Neural progenitor cell (in vitro differentiated cells): Measurements from ENCODE around the gene VOPP1. TPM values are rescaled to one million over a fixed set of nuclear protein-coding genes. Genes with fewer than 3 reads are reported as not detected.

Source experiments
- DNase-seq: peaks from one replicate; pipeline ENCODE4 v3.0.0-alpha.2; 2016; ENCODE audit warnings: low spot score
- H2AFZ ChIP-seq: fragments of 200-600 bp; sonication (generic); replicated peaks from 2 replicates; pipeline ENCODE4 v1.6.1; 2016; ENCODE audit warnings: antibody characterized with exemption
- H3F3A ChIP-seq: fragments of 200-600 bp; sonication (generic); 2 replicates; pipeline ENCODE4 v1.6.1; 2016; ENCODE audit warnings: antibody characterized with exemption, low read depth
- H3K27ac ChIP-seq: fragments of 200-600 bp; sonication (generic); 2 replicates; pipeline ENCODE4 v1.5.1; 2016; ENCODE audit warnings: mild to moderate bottlenecking
- H3K27me3 ChIP-seq: fragments of 200-600 bp; sonication (generic); 2 replicates; pipeline ENCODE4 v1.6.1; 2016; ENCODE audit warnings: mild to moderate bottlenecking, moderate library complexity
- H3K36me3 ChIP-seq: fragments of 200-600 bp; sonication (generic); 2 replicates; pipeline ENCODE4 v1.5.1; 2016
- H3K4me1 ChIP-seq: fragments of 200-600 bp; sonication (generic); 2 replicates; pipeline ENCODE4 v1.6.1; 2016; ENCODE audit warnings: mixed run types
- H3K4me2 ChIP-seq: fragments of 200-600 bp; sonication (generic); 2 replicates; pipeline ENCODE4 v1.6.1; 2016
- H3K4me3 ChIP-seq: fragments of 200-600 bp; sonication (generic); 2 replicates; pipeline ENCODE4 v1.5.1; 2016
- H3K79me2 ChIP-seq: fragments of 200-600 bp; sonication (generic); 2 replicates; pipeline ENCODE4 v1.6.1; 2016; ENCODE audit warnings: low read depth
- H3K9ac ChIP-seq: fragments of 200-600 bp; sonication (generic); 2 replicates; pipeline ENCODE4 v1.6.1; 2016
- H3K9me3 ChIP-seq: fragments of 200-600 bp; sonication (generic); 2 replicates; pipeline ENCODE4 v1.5.1; 2016; ENCODE audit warnings: low read depth
- H4K20me1 ChIP-seq: fragments of 200-600 bp; sonication (generic); 2 replicates; pipeline ENCODE4 v1.6.1; 2016; ENCODE audit warnings: low read depth
- H3K27ac Mint-ChIP-seq: 3 replicates; pipeline ENCODE4 v1.8.0; 2021; ENCODE audit warnings: mixed read lengths
- H3K27me3 Mint-ChIP-seq: 2 replicates; pipeline ENCODE4 v1.8.0; 2022; ENCODE audit warnings: low read depth, mild to moderate bottlenecking, inconsistent platforms, moderate library complexity, mixed read lengths; ENCODE audit not compliant: insufficient read depth
- H3K36me3 Mint-ChIP-seq: 3 replicates; pipeline ENCODE4 v1.8.0; 2021; ENCODE audit warnings: mixed read lengths
- H3K4me1 Mint-ChIP-seq: 3 replicates; pipeline ENCODE4 v1.8.0; 2021; ENCODE audit warnings: mixed read lengths
- H3K4me3 Mint-ChIP-seq: 3 replicates; pipeline ENCODE4 v1.8.0; 2021; ENCODE audit warnings: mild to moderate bottlenecking, moderate library complexity, mixed read lengths
- H3K9me3 Mint-ChIP-seq: 3 replicates; pipeline ENCODE4 v1.8.0; 2020; ENCODE audit warnings: mixed read lengths
- EZH2 ChIP-seq: fragments of 200-600 bp; sonication (generic); IDR thresholded peaks from 2 replicates; pipeline ENCODE4 v1.6.1; 2017; ENCODE audit warnings: antibody characterized with exemption, mild to moderate bottlenecking, moderate library complexity
- EZH2phosphoT487 ChIP-seq: fragments of 200-600 bp; sonication (generic); IDR thresholded peaks from 2 replicates; pipeline ENCODE4 v1.6.1; 2017; ENCODE audit warnings: antibody characterized with exemption
- total RNA-seq: library from RNA; depleted of rRNA; stranded (reverse); fragments of >200 nt; gene quantifications from 2 replicates; pipeline ENCODE4 v1.2.3, GENCODE V29; 2015; ENCODE audit warnings: low replicate concordance
- TF ChIP-seq, protein P1 (sequence below): fragments of 200-600 bp; sonication (generic); IDR thresholded peaks from 2 replicates; pipeline ENCODE4 v1.5.1; 2017; ENCODE audit warnings: antibody characterized with exemption, mild to moderate bottlenecking

VOPP1 gene
- total RNA-seq, 1 donor from 2014 or later, result 46.6 TPM

DNA sequence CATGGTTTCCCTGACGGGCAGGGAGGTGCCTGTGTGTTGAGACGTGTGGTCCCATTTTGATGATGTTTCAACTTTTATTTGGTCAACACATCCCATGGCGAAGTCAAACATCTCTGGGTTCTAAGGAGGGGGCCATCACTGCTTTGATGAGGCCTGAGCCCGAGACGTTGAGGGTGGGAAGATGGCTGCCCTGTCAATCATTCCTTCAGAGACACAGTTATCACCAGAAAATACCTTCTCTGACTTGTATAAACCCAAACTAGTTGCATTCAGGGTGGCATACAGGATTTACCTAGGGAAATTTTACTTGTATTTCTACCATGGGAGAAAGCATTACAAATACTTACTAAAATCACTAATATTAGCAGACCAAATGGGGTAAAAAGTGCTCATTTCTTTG is 64.6 kb downstream of the VOPP1 start:
- Histone ChIP-seq H3K36me3 (no peaks in the 10 kb centered on the region), H3K4me1 (peaks cover 11% of the 10 kb centered on the region), H3K9me3 (no peaks in the 10 kb centered on the region), H3K27ac (no peak overlapping the region), H3K4me2 (no peak overlapping the region), H2AFZ (no peak overlapping the region), H3K9ac (no peak overlapping the region), H4K20me1 (peaks cover 17% of the 10 kb centered on the region), H3F3A (peaks cover 5% of the 10 kb centered on the region), H3K4me3 (no peak overlapping the region), H3K79me2 (no peaks in the 10 kb centered on the region), H3K27me3 (no peaks in the 10 kb centered on the region)
- Mint-ChIP-seq H3K9me3 (no peaks in the 10 kb centered on the region), H3K27me3 (peaks cover 2% of the 10 kb centered on the region), H3K4me1 (peaks cover 3% of the 10 kb centered on the region), H3K27ac (no peak overlapping the region), H3K36me3 (peaks cover 5% of the 10 kb centered on the region), H3K4me3 (no peak overlapping the region)
- TF ChIP-seq, protein P1, sequence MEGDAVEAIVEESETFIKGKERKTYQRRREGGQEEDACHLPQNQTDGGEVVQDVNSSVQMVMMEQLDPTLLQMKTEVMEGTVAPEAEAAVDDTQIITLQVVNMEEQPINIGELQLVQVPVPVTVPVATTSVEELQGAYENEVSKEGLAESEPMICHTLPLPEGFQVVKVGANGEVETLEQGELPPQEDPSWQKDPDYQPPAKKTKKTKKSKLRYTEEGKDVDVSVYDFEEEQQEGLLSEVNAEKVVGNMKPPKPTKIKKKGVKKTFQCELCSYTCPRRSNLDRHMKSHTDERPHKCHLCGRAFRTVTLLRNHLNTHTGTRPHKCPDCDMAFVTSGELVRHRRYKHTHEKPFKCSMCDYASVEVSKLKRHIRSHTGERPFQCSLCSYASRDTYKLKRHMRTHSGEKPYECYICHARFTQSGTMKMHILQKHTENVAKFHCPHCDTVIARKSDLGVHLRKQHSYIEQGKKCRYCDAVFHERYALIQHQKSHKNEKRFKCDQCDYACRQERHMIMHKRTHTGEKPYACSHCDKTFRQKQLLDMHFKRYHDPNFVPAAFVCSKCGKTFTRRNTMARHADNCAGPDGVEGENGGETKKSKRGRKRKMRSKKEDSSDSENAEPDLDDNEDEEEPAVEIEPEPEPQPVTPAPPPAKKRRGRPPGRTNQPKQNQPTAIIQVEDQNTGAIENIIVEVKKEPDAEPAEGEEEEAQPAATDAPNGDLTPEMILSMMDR, result no peak
- TF ChIP-seq EZH2phosphoT487, result no peak
- no peak for TF ChIP-seq EZH2
- DNase-seq, result no peak

DNA sequence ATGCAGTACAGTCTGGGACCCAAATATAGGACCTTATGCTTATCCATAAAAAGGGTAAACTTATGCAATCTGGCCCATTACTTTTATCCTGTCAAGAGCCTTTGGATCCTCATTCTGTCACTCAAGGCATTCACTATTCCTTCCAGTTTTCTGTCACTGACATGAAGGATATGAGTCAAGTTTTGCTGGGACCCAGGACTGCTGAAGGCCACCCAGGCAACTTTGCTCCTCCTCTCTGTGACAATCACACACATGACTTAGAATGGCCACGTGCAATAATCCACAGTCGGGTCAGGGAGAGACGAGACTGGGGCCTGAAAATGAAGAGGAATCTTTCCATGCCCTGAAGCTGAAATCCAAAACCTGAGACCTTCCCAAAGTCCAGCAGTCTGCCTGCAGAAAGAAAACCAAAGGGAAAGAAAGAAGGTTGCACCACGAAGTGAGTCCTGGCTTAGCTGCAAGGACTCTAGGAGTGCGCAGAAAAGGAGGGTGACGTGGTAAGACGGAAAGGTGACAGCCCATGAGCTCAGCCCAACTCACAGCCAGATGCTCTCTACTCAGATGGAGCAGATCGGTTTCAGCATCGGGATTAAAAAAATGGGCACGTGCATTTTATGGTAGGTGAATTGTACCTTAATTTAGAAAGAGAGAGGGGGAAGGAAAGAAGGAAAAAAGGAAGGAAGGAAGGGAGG is 67.2 kb downstream of the VOPP1 start:
- Mint-ChIP-seq H3K36me3 (peaks cover 8% of the 10 kb centered on the region), H3K4me3 (no peak overlapping the region), H3K27ac (no peak overlapping the region), H3K27me3 (no peaks in the 10 kb centered on the region), H3K4me1 (peaks cover 2% of the 10 kb centered on the region), H3K9me3 (no peaks in the 10 kb centered on the region)
- Histone ChIP-seq H2AFZ (no peak overlapping the region), H4K20me1 (peaks cover 23% of the 10 kb centered on the region), H3K9me3 (no peaks in the 10 kb centered on the region), H3K36me3 (no peaks in the 10 kb centered on the region), H3K9ac (no peak overlapping the region), H3K27ac (no peak overlapping the region), H3K4me3 (no peak overlapping the region), H3F3A (peaks cover 12% of the 10 kb centered on the region), H3K4me2 (no peak overlapping the region), H3K27me3 (no peaks in the 10 kb centered on the region), H3K79me2 (peaks cover 7% of the 10 kb centered on the region), H3K4me1 (peaks cover 21% of the 10 kb centered on the region)
- DNase-seq, result no peak
- no peak for TF ChIP-seq EZH2phosphoT487
- TF ChIP-seq EZH2, result no peak

DNA sequence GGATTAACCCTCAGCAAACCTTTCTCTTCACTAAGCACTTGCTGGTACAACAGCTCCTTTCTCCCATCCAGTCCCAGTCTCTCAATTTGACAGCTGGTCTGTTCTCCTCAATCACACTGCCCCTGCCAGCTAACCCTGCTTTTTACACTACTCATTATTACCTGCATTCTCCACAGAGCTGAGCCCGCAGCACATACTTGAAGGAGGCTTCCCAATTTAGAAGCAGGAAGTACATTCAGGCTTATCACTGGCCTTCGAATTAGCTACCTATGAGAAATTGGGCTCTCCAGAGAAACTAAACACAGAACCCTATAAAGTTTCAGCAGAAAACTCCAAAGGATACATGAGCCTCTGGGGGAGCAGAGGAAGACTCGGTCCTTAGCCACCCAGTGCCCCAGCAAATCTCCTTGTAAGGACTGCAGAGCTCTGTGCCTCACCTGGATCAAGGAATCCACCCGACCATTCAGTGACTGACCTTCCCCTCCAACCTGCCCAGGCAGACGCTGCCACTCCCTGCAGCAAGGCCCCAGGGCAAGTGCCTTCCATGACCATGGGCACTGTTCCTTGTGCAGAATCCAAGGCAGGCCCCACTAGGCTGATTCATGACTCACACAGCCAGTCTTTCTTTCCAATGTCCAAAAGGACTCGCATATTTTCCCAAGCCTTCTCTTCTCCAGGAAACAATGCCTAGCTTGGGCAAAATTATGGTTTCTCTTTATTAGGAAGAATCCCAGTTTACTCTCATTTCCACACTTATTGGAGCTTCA is 68.0 kb downstream of the VOPP1 start:
- Histone ChIP-seq H3K4me1 (peaks cover 21% of the 10 kb centered on the region), H2AFZ (no peak overlapping the region), H3F3A (peaks cover 12% of the 10 kb centered on the region), H4K20me1 (peaks cover 23% of the 10 kb centered on the region), H3K4me3 (no peak overlapping the region), H3K36me3 (no peaks in the 10 kb centered on the region), H3K79me2 (peaks cover 7% of the 10 kb centered on the region), H3K9ac (no peak overlapping the region), H3K27me3 (no peaks in the 10 kb centered on the region), H3K27ac (no peak overlapping the region), H3K4me2 (no peak overlapping the region), H3K9me3 (no peaks in the 10 kb centered on the region)
- DNase-seq, result no peak
- no peaks in the 10 kb centered on the region for H3K9me3 Mint-ChIP-seq
- peaks cover 2% of the 10 kb centered on the region for H3K4me1 Mint-ChIP-seq
- peaks cover 2% of the 10 kb centered on the region for H3K27me3 Mint-ChIP-seq
- no peak overlapping the region for H3K4me3 Mint-ChIP-seq
- TF ChIP-seq EZH2phosphoT487 (no peak), EZH2 (no peak)
- TF ChIP-seq, protein P1, result no peak
- peaks cover 9% of the 10 kb centered on the region for H3K36me3 Mint-ChIP-seq
- H3K27ac Mint-ChIP-seq, result peak overlapping the region; percentile 44
